GM12872 (cell line): ENCODE measurements around the gene SLC34A2.

ENCODE experiments used
- CTCF ChIP-seq: IDR thresholded peaks from 3 replicates; pipeline ENCODE4 v1.5.1; 2011; ENCODE audit warnings: low read depth, mild to moderate bottlenecking, low read length, moderate library complexity; ENCODE audit not compliant: insufficient read depth

The SLC34A2 gene

GRCh38 chr4:25677157-25677556 is 21.5 kb downstream of the SLC34A2 start:
- no peak for TF ChIP-seq CTCF

- TF ChIP-seq CTCF: no peak
Observed at GRCh38 chr4:25677943-25678342, 22.3 kb downstream of the SLC34A2 start.

- no peak for TF ChIP-seq CTCF
Observed at GRCh38 chr4:25687773-25688172, 32.1 kb downstream of the SLC34A2 start.

GRCh38 chr4:25694466-25694865 is 38.8 kb downstream of the SLC34A2 start:
- no peak for TF ChIP-seq CTCF

- TF ChIP-seq CTCF: no peak
Observed at GRCh38 chr4:25696409-25696808, 40.8 kb downstream of the SLC34A2 start.

GRCh38 chr4:25697516-25697915 is 41.9 kb downstream of the SLC34A2 start:
- no peak for TF ChIP-seq CTCF

- no peak for TF ChIP-seq CTCF
Observed at GRCh38 chr4:25700661-25701060, 45.0 kb downstream of the SLC34A2 start.

- TF ChIP-seq CTCF: no peak
Observed at GRCh38 chr4:25702848-25703247, 47.2 kb downstream of the SLC34A2 start.
